Liver (tissue), 3 donors: Measurements from ENCODE around the gene MRPL37.

Experiments
- RAD21 ChIP-seq, 2 donors: IDR thresholded peaks; 2 replicates each; pipeline ENCODE4 v1.6.1; 2016; ENCODE audit warnings: antibody characterized with exemption in 2 of 2, mild to moderate bottlenecking in 2 of 2
- TAF1 ChIP-seq: conservative IDR thresholded peaks from 2 replicates; pipeline ENCODE4 v1.6.1; 2016; ENCODE audit warnings: antibody characterized with exemption, mild to moderate bottlenecking
- TF ChIP-seq, protein P1 (sequence below): fragments of 150-350 bp; IDR thresholded peaks from 2 replicates; pipeline ENCODE4 v1.5.1; 2017; ENCODE audit warnings: improper control_type of control experiment, low read depth, low read length; ENCODE audit not compliant: missing input control
- TF ChIP-seq, protein P2 (sequence below): IDR thresholded peaks from 2 replicates; pipeline ENCODE4 v1.6.1; 2016; ENCODE audit warnings: antibody characterized with exemption, mild to moderate bottlenecking
- donor health status: healthy.
- donor health status: healthy.

DNA sequence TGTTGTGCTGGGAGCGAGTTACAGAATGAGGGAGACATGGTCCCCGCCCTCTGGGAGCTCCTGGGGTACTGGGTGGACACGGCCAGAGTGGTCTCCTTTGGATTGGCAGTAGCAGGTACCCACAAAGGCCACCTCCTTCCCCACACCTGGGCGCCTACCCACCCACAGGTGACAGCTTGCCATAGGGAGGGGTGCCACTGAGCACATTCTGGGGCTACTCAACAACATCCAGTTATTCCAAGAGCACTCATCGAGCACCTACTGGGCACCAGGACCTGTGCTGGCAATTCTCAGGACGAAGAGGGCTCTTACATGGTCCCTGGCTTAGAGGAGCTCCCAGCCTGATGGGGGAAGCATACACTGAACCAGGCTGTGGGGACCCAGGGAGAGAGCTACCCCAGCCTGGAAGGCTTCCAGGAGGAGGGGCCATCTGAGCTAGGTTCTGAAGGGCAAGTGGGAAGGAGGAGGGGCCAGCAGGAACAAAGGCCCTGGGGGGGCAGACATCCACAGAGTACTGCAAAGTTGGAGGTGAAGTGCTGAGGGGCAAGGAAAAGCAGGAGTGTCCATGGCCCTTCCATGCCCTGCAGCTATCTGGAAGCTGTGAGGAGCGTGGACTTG lies 22.0 kb downstream of the MRPL37 start:
- TF ChIP-seq, protein P1, sequence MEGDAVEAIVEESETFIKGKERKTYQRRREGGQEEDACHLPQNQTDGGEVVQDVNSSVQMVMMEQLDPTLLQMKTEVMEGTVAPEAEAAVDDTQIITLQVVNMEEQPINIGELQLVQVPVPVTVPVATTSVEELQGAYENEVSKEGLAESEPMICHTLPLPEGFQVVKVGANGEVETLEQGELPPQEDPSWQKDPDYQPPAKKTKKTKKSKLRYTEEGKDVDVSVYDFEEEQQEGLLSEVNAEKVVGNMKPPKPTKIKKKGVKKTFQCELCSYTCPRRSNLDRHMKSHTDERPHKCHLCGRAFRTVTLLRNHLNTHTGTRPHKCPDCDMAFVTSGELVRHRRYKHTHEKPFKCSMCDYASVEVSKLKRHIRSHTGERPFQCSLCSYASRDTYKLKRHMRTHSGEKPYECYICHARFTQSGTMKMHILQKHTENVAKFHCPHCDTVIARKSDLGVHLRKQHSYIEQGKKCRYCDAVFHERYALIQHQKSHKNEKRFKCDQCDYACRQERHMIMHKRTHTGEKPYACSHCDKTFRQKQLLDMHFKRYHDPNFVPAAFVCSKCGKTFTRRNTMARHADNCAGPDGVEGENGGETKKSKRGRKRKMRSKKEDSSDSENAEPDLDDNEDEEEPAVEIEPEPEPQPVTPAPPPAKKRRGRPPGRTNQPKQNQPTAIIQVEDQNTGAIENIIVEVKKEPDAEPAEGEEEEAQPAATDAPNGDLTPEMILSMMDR: no peak
- TF ChIP-seq RAD21 (IDR thresholded peaks at IDR 0.05) (no peak), TAF1 (no peak)
- TF ChIP-seq, protein P2, sequence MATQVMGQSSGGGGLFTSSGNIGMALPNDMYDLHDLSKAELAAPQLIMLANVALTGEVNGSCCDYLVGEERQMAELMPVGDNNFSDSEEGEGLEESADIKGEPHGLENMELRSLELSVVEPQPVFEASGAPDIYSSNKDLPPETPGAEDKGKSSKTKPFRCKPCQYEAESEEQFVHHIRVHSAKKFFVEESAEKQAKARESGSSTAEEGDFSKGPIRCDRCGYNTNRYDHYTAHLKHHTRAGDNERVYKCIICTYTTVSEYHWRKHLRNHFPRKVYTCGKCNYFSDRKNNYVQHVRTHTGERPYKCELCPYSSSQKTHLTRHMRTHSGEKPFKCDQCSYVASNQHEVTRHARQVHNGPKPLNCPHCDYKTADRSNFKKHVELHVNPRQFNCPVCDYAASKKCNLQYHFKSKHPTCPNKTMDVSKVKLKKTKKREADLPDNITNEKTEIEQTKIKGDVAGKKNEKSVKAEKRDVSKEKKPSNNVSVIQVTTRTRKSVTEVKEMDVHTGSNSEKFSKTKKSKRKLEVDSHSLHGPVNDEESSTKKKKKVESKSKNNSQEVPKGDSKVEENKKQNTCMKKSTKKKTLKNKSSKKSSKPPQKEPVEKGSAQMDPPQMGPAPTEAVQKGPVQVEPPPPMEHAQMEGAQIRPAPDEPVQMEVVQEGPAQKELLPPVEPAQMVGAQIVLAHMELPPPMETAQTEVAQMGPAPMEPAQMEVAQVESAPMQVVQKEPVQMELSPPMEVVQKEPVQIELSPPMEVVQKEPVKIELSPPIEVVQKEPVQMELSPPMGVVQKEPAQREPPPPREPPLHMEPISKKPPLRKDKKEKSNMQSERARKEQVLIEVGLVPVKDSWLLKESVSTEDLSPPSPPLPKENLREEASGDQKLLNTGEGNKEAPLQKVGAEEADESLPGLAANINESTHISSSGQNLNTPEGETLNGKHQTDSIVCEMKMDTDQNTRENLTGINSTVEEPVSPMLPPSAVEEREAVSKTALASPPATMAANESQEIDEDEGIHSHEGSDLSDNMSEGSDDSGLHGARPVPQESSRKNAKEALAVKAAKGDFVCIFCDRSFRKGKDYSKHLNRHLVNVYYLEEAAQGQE: no peak
